ENCODE results near the gene CD200R1.

Gene CD200R1

DNA sequence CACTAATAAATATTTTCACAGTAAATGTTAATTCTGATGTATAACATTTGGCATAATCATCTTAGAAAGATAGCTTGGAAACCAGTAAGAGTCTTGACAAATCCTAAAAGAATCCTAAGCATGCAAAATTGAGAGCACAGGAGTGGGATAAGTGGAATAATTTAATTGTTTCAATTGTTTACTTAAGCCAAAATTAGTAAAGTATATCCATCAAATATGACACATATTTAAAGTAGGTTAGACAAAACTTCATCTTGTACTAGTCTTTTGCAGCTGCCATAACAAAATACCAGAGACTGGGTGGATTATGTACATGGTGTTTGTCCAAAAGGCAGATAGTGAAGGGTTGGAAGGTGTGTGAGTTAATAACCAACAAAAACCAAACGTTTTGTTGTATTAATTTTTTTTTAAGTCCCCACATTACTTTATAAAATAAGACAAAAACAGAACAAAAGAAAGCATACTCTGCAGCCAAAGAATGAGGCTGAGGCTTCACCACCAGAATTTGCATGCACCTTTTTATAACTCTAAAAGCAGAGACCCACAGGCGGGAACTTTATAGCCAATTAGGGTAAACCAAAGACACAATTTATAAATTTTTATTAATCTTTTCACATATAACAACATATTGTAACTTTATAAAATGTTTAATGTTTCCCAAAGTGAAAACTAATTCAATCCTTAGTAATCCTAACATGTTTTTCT lies 86.4 kb downstream of the CD200R1 start:
- DNase-seq (ENCODE audit: low spot score) = no peak

- DNase-seq (ENCODE audit: low spot score) = no peak
Measured at GRCh38 chr3:112884678-112885290, 90.1 kb downstream of the CD200R1 start.

GRCh38 chr3:112881891-112882290 lies 93.0 kb downstream of the CD200R1 start:
- DNase-seq (ENCODE audit: low spot score) = no peak

GRCh38 chr3:112875561-112875960 lies 99.3 kb downstream of the CD200R1 start:
- no peak for DNase-seq (ENCODE audit: low spot score)

DNA sequence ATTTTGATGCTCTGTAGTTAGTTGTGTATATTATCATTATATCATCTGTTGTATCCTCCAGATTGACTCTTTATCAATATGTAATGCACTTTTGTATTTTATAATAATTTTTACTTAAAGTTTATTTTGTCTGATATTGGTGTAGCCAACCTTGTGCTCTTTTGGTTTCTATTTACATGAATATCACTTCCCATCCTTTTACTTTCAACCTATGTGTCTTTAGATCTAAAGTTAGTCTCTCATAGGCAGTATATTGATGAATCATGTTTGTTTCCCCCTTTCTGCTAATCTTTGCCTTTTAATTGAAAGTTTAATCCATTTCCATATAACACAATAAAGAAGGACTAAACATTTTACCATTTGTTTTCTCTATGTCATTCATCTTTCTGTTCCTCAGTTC lies 100.2 kb downstream of the CD200R1 start:
- no peak for DNase-seq (ENCODE audit: low spot score)

GRCh38 chr3:112873632-112874031 lies 101.3 kb downstream of the CD200R1 start:
- DNase-seq (ENCODE audit: low spot score) = no peak

- DNase-seq (ENCODE audit: low spot score) = no peak
Measured at GRCh38 chr3:112871735-112872134, 103.2 kb downstream of the CD200R1 start.

Data from COLO829 (cell line).